Activated T-cell treated with anti-CD3 and anti-CD28 coated beads, Interleukin-2, amount 50 U/mL, for 72 hours (primary cell): ENCODE measurements around the gene SIGLEC6. TPM values are rescaled to one million over a fixed set of nuclear protein-coding genes. Genes with fewer than 3 reads are reported as not detected.

Experiments used
- ATAC-seq, 2 donors: fragments of 150-1000 bp; cut with Tn5 transposase; replicated peaks in 1 of 2; 2 replicates each; pipeline ENCODE4 v1.10.0; 2021; ENCODE audit warnings: moderate library complexity in 2 of 2, mild to moderate bottlenecking in 1 of 2
- DNase-seq, 2 donors: peaks; one replicate each; pipeline ENCODE4 v3.0.0; 2021 to 2022; ENCODE audit warnings: mixed read lengths in 1 of 2
- H3K27ac Mint-ChIP-seq: one replicate; pipeline ENCODE4 v1.8.0; 2022; ENCODE audit warnings: mild to moderate bottlenecking, moderate library complexity, mixed read lengths
- H3K27me3 Mint-ChIP-seq: one replicate; pipeline ENCODE4 v1.8.0; 2022; ENCODE audit warnings: low read depth, mixed read lengths
- H3K36me3 Mint-ChIP-seq, 2 donors: one replicate each; pipeline ENCODE4 v1.8.0; 2022; ENCODE audit warnings: mixed read lengths in 2 of 2, mild to moderate bottlenecking in 1 of 2; ENCODE audit not compliant: insufficient read depth in 2 of 2
- H3K4me1 Mint-ChIP-seq: one replicate; pipeline ENCODE4 v1.8.0; 2022; ENCODE audit warnings: low read depth, mixed read lengths
- H3K4me3 Mint-ChIP-seq, 2 donors: one replicate each; pipeline ENCODE4 v1.8.0; 2022; ENCODE audit warnings: mild to moderate bottlenecking in 2 of 2, mixed read lengths in 2 of 2, moderate library complexity in 2 of 2
- H3K9me3 Mint-ChIP-seq, 2 donors: one replicate each; pipeline ENCODE4 v1.8.0; 2022; ENCODE audit warnings: mixed read lengths in 2 of 2
- total RNA-seq, 2 donors: library from RNA; stranded (reverse); gene quantifications; one replicate each; pipeline ENCODE4 v1.2.3, GENCODE V29; 2022

The SIGLEC6 gene
- total RNA-seq, 2 donors from 2014 or later: not detected

- H3K27me3 Mint-ChIP-seq: peaks cover 72% of the 10 kb centered on the region
- ATAC-seq: no peak
- H3K9me3 Mint-ChIP-seq: peaks cover 0 to 8% of the 10 kb centered on the region in 2 donors
- H3K4me1 Mint-ChIP-seq: no peaks in the 10 kb centered on the region
- no peak overlapping the region for H3K4me3 Mint-ChIP-seq
- no peak overlapping the region for H3K27ac Mint-ChIP-seq
- H3K36me3 Mint-ChIP-seq: no peaks in the 10 kb centered on the region
- no peak for DNase-seq
Observed at GRCh38 chr19:51559240-51559639, 27.8 kb upstream of the SIGLEC6 start.

GRCh38 chr19:51552996-51553725 lies 21.7 kb upstream of the SIGLEC6 start:
- peaks cover 75% of the 10 kb centered on the region for H3K27me3 Mint-ChIP-seq
- ATAC-seq (no peak), DNase-seq (peak; percentile 29 to 48)
- peaks cover 3 to 4% of the 10 kb centered on the region in 2 donors for H3K36me3 Mint-ChIP-seq
- peaks cover 0 to 12% of the 10 kb centered on the region in 2 donors for H3K9me3 Mint-ChIP-seq
- H3K4me3 Mint-ChIP-seq: no peak overlapping the region
- H3K4me1 Mint-ChIP-seq: peaks cover 14% of the 10 kb centered on the region
- H3K27ac Mint-ChIP-seq: no peak overlapping the region

DNA sequence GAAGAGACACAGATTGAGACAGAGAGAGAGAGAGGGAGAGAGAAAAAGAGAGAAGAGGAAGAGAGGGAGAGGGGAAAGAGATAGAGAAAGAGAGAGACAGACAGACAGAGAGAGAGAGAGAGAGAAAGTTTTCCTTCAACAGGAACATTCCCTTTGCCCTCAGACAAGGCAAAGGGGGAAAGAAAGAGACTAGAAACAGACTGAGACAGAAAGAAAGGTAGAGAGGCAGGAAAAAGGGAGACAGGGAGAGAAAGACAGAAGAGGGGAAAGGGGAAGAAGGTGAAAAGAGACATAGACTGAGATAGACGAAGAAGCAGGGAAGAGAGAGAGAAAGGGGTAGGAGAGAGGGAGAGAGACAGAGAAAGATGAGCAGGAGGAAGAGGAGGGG lies 21.1 kb upstream of the SIGLEC6 start:
- no peak overlapping the region for H3K27ac Mint-ChIP-seq
- ATAC-seq: no peak
- no peak overlapping the region for H3K4me3 Mint-ChIP-seq

DNA sequence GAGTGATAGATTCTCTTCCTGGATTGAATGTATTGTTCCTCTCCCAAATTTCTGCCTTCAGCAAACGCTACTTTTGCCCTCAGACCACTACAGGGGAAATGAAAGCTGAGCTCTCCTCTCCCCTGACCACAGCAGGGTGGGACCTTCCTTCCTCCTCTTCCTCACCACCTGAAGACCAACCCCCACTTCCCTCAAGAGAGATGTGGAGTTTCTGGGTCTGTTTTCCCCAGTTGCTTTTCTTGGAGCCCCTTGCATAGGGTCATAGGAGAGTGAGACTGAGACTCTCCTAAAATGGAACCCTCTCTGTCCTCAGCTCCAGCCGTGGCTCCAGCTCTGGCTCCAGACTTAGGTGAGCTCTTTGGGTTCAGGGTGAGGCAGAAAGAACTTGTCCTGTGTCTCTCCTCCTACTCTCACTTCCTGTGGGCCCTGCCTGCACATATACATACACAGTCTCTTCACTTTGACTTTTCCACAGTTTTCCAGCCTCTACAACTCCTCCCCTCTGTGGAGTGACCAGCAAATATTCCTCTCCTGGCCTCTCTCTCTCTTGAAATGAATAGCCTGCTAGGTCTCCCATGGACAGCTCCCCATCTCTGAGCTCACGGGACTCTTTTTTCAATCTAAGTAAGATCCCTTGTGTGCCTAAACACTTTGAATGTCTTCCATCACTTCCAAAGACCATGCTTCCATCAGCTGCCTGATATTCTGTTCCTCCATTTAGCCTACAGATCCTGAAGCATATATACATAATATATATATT lies 20.4 kb upstream of the SIGLEC6 start:
- H3K27ac Mint-ChIP-seq: no peak overlapping the region
- ATAC-seq (no peak), DNase-seq (no peak)
- peaks cover 3 to 4% of the 10 kb centered on the region in 2 donors for H3K36me3 Mint-ChIP-seq
- peaks cover 84% of the 10 kb centered on the region for H3K27me3 Mint-ChIP-seq
- peaks cover 27% of the 10 kb centered on the region for H3K4me1 Mint-ChIP-seq
- H3K4me3 Mint-ChIP-seq: no peak overlapping the region
- peaks cover 0 to 12% of the 10 kb centered on the region in 2 donors for H3K9me3 Mint-ChIP-seq

More for the DNA sequence above, 21.1 kb upstream of the SIGLEC6 start:
- H3K9me3 Mint-ChIP-seq: peaks cover 0 to 12% of the 10 kb centered on the region in 2 donors
- no peak for DNase-seq
- peaks cover 3 to 4% of the 10 kb centered on the region in 2 donors for H3K36me3 Mint-ChIP-seq
- peaks cover 19% of the 10 kb centered on the region for H3K4me1 Mint-ChIP-seq
- H3K27me3 Mint-ChIP-seq: peaks cover 80% of the 10 kb centered on the region

DNA sequence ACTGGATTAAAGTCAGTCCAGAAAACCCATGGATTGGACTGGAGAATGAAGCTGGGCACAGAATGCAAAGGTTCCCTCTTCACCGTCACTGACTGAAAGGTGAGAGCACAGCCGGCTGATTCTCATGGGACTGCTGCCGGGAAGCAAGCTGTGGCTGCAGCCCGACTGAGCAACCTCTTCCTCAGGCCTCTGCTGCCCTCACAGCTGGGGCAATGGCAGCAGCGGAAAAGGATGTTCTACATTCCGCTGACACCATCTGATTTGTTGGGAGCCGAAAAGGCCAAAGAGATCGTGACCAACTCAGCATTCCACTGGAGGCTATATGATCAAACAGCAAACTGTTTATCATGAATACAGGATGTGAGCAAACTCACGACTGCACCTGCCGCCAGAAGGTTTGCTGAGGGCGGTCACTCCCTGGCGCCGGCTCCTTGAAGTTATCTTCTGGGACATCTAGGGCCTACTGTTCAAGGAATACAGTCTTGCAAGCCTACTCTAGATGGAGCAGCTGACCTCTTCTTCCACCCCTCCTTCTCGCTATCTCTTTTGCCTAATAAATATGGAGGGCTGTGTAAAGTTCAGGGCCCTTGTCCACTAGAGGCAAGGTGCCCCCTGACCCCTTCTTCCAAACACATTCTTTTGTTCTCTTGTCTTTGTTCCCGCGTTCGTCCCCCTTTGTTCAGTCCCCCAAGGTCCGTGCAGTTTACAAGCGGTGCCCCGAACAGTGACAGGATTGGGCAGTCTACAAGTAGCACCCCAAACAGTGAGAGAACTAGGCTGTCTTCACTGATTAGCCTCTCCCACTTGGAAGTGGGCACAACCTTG lies 19.6 kb upstream of the SIGLEC6 start:
- H3K4me1 Mint-ChIP-seq: peaks cover 35% of the 10 kb centered on the region
- H3K27me3 Mint-ChIP-seq: peaks cover 84% of the 10 kb centered on the region
- H3K9me3 Mint-ChIP-seq: peaks cover 0 to 9% of the 10 kb centered on the region in 2 donors

DNA sequence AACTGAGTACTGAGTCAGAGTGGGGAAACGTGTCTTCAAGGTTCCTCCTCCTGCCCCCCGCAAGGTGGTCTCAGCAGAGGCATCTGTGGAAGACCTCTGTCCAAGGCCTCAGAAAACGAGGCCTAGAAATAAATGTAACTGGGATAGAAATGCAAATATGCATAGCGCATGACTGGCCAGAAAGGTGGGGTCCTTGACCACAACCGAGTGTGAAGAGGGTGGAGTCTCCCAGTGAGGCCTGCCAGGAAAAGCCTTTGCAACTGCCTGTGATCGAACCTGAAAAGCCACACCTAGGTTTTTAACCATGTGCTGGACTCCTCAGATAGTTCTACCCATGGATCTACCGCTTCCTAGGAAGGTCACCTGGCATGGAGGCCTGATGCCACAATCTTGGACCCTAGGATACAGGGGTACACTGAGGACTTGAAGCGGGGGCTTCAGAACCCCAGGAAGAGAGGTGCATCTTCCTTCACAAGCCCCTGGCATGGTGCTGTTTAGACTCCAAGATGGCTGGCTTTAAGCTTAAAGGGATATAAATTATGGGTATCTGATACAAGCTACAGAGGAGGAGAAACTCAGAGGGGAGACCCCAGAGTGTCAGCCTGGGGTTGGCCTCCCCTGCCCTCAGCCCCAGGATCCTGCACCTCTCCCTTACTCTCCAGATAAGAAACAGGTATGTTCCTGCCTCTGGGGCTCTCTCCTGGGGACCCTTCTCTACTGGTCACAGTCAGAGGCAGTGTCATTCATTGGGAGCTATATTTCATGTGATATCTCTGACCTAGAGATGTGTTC lies 18.3 kb upstream of the SIGLEC6 start:
- Mint-ChIP-seq H3K4me1 (peaks cover 38% of the 10 kb centered on the region), H3K27me3 (peaks cover 79% of the 10 kb centered on the region), H3K36me3 (peaks cover 3 to 4% of the 10 kb centered on the region in 2 donors), H3K9me3 (peaks cover 0 to 6% of the 10 kb centered on the region in 2 donors), H3K4me3 (no peak overlapping the region), H3K27ac (no peak overlapping the region)
- ATAC-seq (no peak), DNase-seq (no peak)

More for the DNA sequence above, 19.6 kb upstream of the SIGLEC6 start:
- Mint-ChIP-seq H3K4me3 (no peak overlapping the region), H3K36me3 (peaks cover 3 to 4% of the 10 kb centered on the region in 2 donors), H3K27ac (no peak overlapping the region)
- ATAC-seq (no peak), DNase-seq (no peak)

DNA sequence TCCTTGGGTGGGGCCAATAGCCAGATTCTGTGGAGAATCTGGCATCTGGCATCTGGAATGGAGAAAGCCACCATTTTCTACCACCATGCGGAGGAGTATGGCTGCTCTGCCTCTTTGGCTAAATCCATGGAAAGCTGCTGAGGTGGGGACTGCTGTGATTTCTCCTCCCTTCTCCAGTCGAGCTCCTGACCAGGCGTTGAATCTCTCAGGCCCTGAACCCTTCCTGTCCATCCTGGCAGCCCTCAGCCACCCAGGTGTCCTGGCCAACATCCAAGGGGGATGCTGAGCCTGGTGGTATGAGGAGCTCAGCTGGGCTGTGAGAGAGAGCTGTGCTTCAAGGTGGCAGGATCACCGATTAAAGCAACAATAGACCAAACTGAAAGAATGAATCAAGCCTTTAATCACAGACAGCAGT lies 17.4 kb upstream of the SIGLEC6 start:
- H3K4me1 Mint-ChIP-seq: peaks cover 38% of the 10 kb centered on the region
- ATAC-seq (no peak), DNase-seq (no peak)
- H3K9me3 Mint-ChIP-seq: peaks cover 0 to 3% of the 10 kb centered on the region in 2 donors
- H3K27ac Mint-ChIP-seq: no peak overlapping the region
- H3K4me3 Mint-ChIP-seq: no peak overlapping the region
- H3K27me3 Mint-ChIP-seq: peaks cover 77% of the 10 kb centered on the region
- H3K36me3 Mint-ChIP-seq: peaks cover 3 to 4% of the 10 kb centered on the region in 2 donors

DNA sequence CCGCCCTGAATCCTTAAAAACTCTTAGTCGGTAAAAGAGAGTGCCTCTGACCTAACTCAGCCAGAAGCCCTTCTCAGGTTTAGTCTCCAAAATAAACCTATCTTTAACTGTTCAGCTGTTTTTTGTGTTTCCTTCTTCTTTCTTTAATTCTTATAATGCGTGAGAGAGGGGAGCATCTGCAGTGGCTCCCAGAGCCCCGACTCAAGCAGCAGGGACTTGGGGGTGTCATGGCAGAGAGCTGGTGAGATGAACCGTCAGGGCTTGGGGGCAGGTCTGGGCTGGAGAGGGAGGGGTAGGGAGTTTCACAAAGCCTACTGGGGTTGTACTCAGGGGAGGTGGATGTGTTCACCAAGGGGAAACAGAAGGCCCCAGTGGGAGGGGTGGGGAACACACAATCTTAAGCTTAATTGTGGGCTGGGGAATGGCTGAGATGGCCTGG lies 16.8 kb upstream of the SIGLEC6 start:
- Mint-ChIP-seq H3K36me3 (peaks cover 3 to 4% of the 10 kb centered on the region in 2 donors), H3K27me3 (peaks cover 82% of the 10 kb centered on the region), H3K27ac (no peak overlapping the region), H3K9me3 (peaks cover 0 to 3% of the 10 kb centered on the region in 2 donors), H3K4me3 (no peak overlapping the region), H3K4me1 (peaks cover 38% of the 10 kb centered on the region)
- no peak for ATAC-seq
- no peak for DNase-seq

DNA sequence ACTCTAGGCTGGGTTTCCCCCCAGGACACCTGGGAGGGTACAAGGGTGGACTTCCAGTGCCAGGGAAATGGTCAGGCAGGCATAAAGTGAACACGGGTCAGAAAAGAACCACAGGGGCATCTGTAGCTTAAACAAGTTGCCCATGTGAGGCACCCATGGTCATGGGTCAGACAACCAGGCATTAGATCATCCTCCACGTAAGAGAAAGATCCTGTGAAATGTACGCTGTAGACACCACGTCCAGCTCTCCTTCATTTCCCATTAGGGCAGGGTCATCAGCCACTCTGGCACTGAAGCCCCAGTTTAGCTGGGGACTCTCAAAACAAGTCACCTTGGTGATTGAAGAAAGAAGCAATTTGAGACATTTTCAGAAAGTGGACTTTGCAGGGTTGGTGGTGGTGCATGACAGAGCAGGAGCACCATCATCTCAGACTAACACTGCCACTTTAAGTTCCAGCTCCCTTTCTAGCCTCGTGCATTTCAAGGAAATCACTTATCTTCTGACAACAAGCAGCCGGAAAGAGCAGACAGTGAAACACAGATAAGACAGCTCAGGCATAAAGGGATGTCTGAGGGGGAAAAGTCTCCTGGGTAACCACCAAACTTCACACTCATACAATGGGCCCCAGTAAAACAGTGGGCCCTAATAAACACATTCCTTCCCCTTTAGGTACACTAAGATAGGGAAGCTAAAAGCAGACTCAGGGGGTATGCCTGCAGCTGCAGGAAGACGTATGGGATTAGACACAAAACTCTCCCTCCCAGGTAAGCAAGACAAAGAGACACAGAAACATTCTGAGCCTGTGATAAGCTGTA lies 16.1 kb upstream of the SIGLEC6 start:
- H3K9me3 Mint-ChIP-seq: peaks cover 0 to 2% of the 10 kb centered on the region in 2 donors
- ATAC-seq (peak in 1 of 2 donors; percentile 25), DNase-seq (no peak)
- H3K27me3 Mint-ChIP-seq: peaks cover 82% of the 10 kb centered on the region
- H3K36me3 Mint-ChIP-seq: peaks cover 1 to 2% of the 10 kb centered on the region in 2 donors
- H3K27ac Mint-ChIP-seq: no peak overlapping the region
- H3K4me1 Mint-ChIP-seq: peaks cover 38% of the 10 kb centered on the region
- H3K4me3 Mint-ChIP-seq: peak overlapping the region in 1 of 2 donors; percentile 14

GRCh38 chr19:51546650-51547396 lies 15.4 kb upstream of the SIGLEC6 start:
- Mint-ChIP-seq H3K27ac (no peak overlapping the region), H3K4me1 (peaks cover 36% of the 10 kb centered on the region), H3K4me3 (peak overlapping the region in 1 of 2 donors; percentile 42), H3K9me3 (no peaks in the 10 kb centered on the region), H3K27me3 (peaks cover 82% of the 10 kb centered on the region), H3K36me3 (no peaks in the 10 kb centered on the region)
- ATAC-seq (peak; percentile 88 to 92), DNase-seq (peak; percentile 27 to 46)

GRCh38 chr19:51546107-51546649 lies 14.7 kb upstream of the SIGLEC6 start:
- no peaks in the 10 kb centered on the region for H3K9me3 Mint-ChIP-seq
- H3K4me1 Mint-ChIP-seq: peaks cover 30% of the 10 kb centered on the region
- peak overlapping the region in 1 of 2 donors; percentile 42 for H3K4me3 Mint-ChIP-seq
- DNase-seq: no peak
- H3K27me3 Mint-ChIP-seq: peaks cover 82% of the 10 kb centered on the region
- H3K27ac Mint-ChIP-seq: no peak overlapping the region
- ATAC-seq: no peak
- H3K36me3 Mint-ChIP-seq: no peaks in the 10 kb centered on the region
